ENCODE measurements around the gene NOTUM. TPM values are rescaled to one million over a fixed set of nuclear protein-coding genes. Genes with fewer than 3 reads are reported as not detected.

NOTUM gene
- total RNA-seq, 4 donors from 2014 or later: 0.89 to 3.5 (median 2.1) TPM

GRCh38 chr17:81993729-81994592, 33.0 kb upstream of the NOTUM start:
- no peak for DNase-seq (ENCODE audit: low spot score in 2 of 2)
- TF ChIP-seq CTCF (IDR thresholded peaks at IDR 0.05): peak in 1 of 3 donors; percentile 33
- TF ChIP-seq POLR2A (IDR thresholded peaks at IDR 0.05): no peak
- H3K4me3 ChIP-seq (ENCODE audit: low read depth, poor library complexity, severe bottlenecking): no peak overlapping the region
- WGBS, 2 donors: 95 to 96% methylated on average over 25 to 31 of the region's 37 CpGs
- intact Hi-C loops (cut with DNase I; ENCODE audit: low total_unique reads): no loop called here

DNA sequence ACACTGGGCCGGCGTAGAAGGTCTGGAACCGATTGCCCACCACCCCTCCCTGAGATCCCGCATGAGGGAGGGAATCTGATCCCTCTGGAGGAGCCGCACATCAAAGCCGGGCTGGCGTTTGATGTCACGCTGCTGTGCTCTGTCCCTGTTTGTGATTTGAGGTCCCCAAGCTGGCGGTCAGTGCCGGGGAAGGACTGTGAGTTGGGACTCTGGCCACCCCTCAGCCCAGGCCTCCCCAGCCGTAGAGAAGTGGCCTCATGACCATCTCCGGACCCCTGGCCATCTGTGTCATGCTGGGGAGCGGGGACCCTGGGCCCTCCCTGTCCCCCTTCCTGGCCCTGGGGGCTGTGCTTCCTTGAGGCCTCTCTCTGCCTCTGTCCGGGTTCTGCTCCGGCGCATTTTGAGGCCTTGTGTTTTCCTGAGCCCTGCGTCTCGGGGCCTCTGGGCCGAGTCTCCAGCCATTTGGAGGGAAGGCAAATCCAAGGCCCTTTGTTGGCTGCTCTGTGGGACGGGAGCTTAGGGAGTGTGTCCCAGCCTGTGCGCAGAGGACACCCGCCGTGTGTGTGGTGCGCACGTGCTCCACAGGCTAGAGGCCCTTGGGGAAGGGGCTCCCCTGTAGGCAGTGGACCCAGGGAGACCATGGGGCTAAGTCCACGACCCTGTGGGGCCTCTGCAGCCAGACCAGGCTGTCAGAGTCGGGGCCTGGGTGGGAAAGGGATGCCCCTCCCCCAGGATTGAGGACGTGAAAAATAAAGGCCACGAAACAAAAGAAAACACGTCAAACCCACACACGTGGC, 31.5 kb upstream of the NOTUM start:
- TF ChIP-seq CTCF (IDR thresholded peaks at IDR 0.05) (no peak), POLR2A (IDR thresholded peaks at IDR 0.05) (no peak)
- H3K4me3 ChIP-seq (ENCODE audit: low read depth, poor library complexity, severe bottlenecking): no peak overlapping the region

DNA sequence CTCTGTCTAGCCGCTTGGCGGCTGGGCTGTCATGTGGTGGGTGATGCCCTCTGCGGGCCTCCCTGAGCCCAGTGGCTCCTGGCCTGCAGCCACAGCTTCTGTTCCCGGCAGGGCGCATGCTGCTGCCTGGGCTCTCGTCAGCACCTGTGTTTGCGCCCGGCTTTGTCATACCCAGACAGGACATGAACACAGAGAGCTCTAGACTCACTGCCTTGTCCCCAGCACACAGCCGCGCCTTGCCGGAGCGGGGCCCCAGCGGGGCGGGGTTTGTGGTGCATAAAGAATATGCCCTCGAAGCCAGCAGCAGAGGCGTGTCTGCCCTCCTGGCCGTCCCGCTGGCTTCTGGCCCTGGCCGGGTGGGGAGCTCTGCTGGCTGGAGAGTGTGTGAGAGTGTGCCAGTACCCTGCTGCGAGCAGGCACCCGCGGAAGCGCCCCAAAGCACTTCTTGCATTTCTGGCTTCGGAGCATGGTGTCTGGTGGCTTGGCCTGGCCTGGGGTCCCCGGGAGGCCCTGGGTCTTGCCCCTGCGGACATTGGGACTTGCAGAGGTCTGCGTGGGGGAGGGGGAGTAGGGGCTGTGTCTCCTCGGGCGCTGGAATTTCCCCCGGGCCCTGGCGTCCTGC, 30.8 kb upstream of the NOTUM start:
- intact Hi-C loops (cut with DNase I; ENCODE audit: low total_unique reads): no loop called here
- no peak for TF ChIP-seq CTCF (IDR thresholded peaks at IDR 0.05)
- no peak for TF ChIP-seq POLR2A (IDR thresholded peaks at IDR 0.05)
- H3K4me3 ChIP-seq (ENCODE audit: low read depth, poor library complexity, severe bottlenecking): no peak overlapping the region
- 30 to 31% methylated on average over 17 to 29 of the region's 31 CpGs for WGBS, 2 donors
- DNase-seq (ENCODE audit: low spot score in 2 of 2): peak; percentile 53 to 92

More for the DNA sequence above, 31.5 kb upstream of the NOTUM start:
- WGBS, 2 donors: 70 to 79% methylated on average over 14 to 23 of the region's 31 CpGs
- no peak for DNase-seq (ENCODE audit: low spot score in 2 of 2)
- intact Hi-C loops (cut with DNase I; ENCODE audit: low total_unique reads): no loop called here

- H3K4me3 ChIP-seq (ENCODE audit: low read depth, poor library complexity, severe bottlenecking): no peak overlapping the region
- no peak for DNase-seq (ENCODE audit: low spot score in 2 of 2)
- intact Hi-C loops (cut with DNase I; ENCODE audit: low total_unique reads): no loop called here
- 67 to 79% methylated on average over 23 to 24 of the region's 25 CpGs for WGBS, 2 donors
- peak in 1 of 3 donors; percentile 33 for TF ChIP-seq CTCF (IDR thresholded peaks at IDR 0.05)
- TF ChIP-seq POLR2A (IDR thresholded peaks at IDR 0.05): no peak
Observed at GRCh38 chr17:81990836-81991683, 30.1 kb upstream of the NOTUM start.

- 74 to 81% methylated on average over 26 of the region's 26 CpGs for WGBS, 2 donors
- DNase-seq (ENCODE audit: low spot score in 2 of 2): no peak
- intact Hi-C loops (cut with DNase I; ENCODE audit: low total_unique reads): no loop called here
- H3K4me3 ChIP-seq (ENCODE audit: low read depth, poor library complexity, severe bottlenecking): no peak overlapping the region
- TF ChIP-seq POLR2A (IDR thresholded peaks at IDR 0.05) (no peak), CTCF (IDR thresholded peaks at IDR 0.05) (no peak)
Observed at GRCh38 chr17:81987161-81987770, 26.3 kb upstream of the NOTUM start.
